A549 (cell line): ENCODE measurements around the gene PTEN. TPM values are rescaled to one million over a fixed set of nuclear protein-coding genes. Genes with fewer than 3 reads are reported as not detected.
A peak's percentile ranks its signal among the peaks of the same experiment; 100 is the strongest.

Source experiments
- ATAC-seq, 2 experiments: fragments of 200-7000 bp in 1 of 2; fragments of >200 bp in 1 of 2; cut with Nextera tagmentation in 1 of 2; cut with Tn5 transposase in 1 of 2; 3 replicates each; pipeline versions ENCODE4 v1.8.0 to v1.9.1; 2018 to 2020; ENCODE audit warnings: mild to moderate bottlenecking in 1 of 2, moderate library complexity in 1 of 2
- CTCF ChIA-PET: fragments of 300-600 bp; sonication (Branson Sonifier 250); formaldehyde crosslinking; extraction: SDS; loops from one replicate; lab custom pipeline; 2021; ENCODE audit warnings: antibody characterized with exemption, inconsistent platforms; lab: Yijun Ruan, JAX
- POLR2A ChIA-PET: fragments of 350-600 bp; formaldehyde crosslinking; extraction: SDS; loops from one replicate; lab custom pipeline; 2021; ENCODE audit warnings: antibody characterized with exemption, inconsistent platforms; lab: Yijun Ruan, JAX
- DNase-seq, 2 experiments: peaks; one replicate each; pipeline versions ENCODE4 v3.0.0 to v3.0.0-alpha.2; 2011 to 2016; ENCODE audit warnings: low read depth in 1 of 2, low spot score in 1 of 2
- FAIRE-seq: peaks from 2 replicates; lab custom pipeline; 2011; peaks lifted over from hg19 to GRCh38; lab: Jason Lieb, UNC
- H3K27ac ChIP-seq, 2 experiments: fragments of >200 bp; sonication (Bioruptor Twin); formaldehyde crosslinking; 3 replicates each; pipeline ENCODE4 v1.5.1; 2016 to 2017
- H3K4me1 ChIP-seq: fragments of >200 bp; sonication (Bioruptor Twin); formaldehyde crosslinking; 3 replicates; pipeline ENCODE4 v1.6.1; 2016
- H3K4me2 ChIP-seq: fragments of >200 bp; sonication (Bioruptor Twin); formaldehyde crosslinking; 3 replicates; pipeline ENCODE4 v1.6.1; 2016
- H3K4me3 ChIP-seq: fragments of >200 bp; sonication (Bioruptor Twin); formaldehyde crosslinking; 3 replicates; pipeline ENCODE4 v1.5.1; 2016
- H3K9me3 ChIP-seq: fragments of >200 bp; sonication (Bioruptor Twin); formaldehyde crosslinking; 3 replicates; pipeline ENCODE4 v1.6.1; 2016
- EHMT2 ChIP-seq: fragments of 200-600 bp; sonication (generic); IDR thresholded peaks from 2 replicates; pipeline ENCODE4 v1.6.1; 2016; ENCODE audit warnings: antibody characterized with exemption, low read depth, mild to moderate bottlenecking, moderate library complexity
- FOSL2 ChIP-seq, 2 experiments: fragments of 450-650 bp in 1 of 2; fragments of >200 bp in 1 of 2; sonication (Bioruptor Twin) in 1 of 2; formaldehyde crosslinking; IDR thresholded peaks; 2 replicates each; pipeline versions ENCODE4 v1.5.0 to v1.6.1; 2016 to 2020; ENCODE audit warnings: mild to moderate bottlenecking in 1 of 2, moderate library complexity in 1 of 2
- HOXB13 ChIP-seq: fragments of 250-450 bp; sonication (Bioruptor Pico); IDR thresholded peaks from 2 replicates; pipeline ENCODE4 v1.5.0; 2020; ENCODE audit warnings: low read depth, mild to moderate bottlenecking, moderate library complexity
- JUN ChIP-seq, 2 experiments: fragments of >200 bp; sonication (Bioruptor Twin); formaldehyde crosslinking; IDR thresholded peaks; 2 replicates in 1 of 2; 3 replicates in 1 of 2; pipeline ENCODE4 v1.6.1; 2016 to 2017
- MAFK ChIP-seq: fragments of 450-650 bp; IDR thresholded peaks from 2 replicates; pipeline ENCODE4 v1.6.1; 2014; ENCODE audit not compliant: partially characterized antibody
- NFE2L2 ChIP-seq: fragments of 150-350 bp; conservative IDR thresholded peaks from 2 replicates; pipeline ENCODE4 v1.6.1; 2014; ENCODE audit warnings: low read length
- NR3C1 ChIP-seq: fragments of >200 bp; sonication (Bioruptor Twin); formaldehyde crosslinking; IDR thresholded peaks from 3 replicates; pipeline ENCODE4 v1.6.1; 2017
- ZC3H11A ChIP-seq: fragments of 450-650 bp; IDR thresholded peaks from 2 replicates; pipeline ENCODE4 v1.6.1; 2014; ENCODE audit warnings: antibody characterized with exemption, mild to moderate bottlenecking
- WGBS: methylation state at CpG from one replicate; pipeline ENCODE4 v1.1.6; 2017; ENCODE audit errors: missing lambda C conversion rate; 5-methylcytosine and 5-hydroxymethylcytosine counted together
- polyA plus RNA-seq, 4 experiments: library from polyadenylated mRNA; depleted of rRNA in 3 of 4; stranded (reverse); fragments of >200 nt; fragmentation: RNase III in 1 of 4; extraction: RNeasy Plus Mini Kit Qiagen cat#74134 plus additional on column Dnase treatment in 1 of 4; gene quantifications; 2 replicates in 3 of 4; 3 replicates in 1 of 4; pipeline ENCODE4 v1.2.3, GENCODE V29; 2011 to 2017
- TF ChIP-seq, protein P1 (sequence below): fragments of 250-450 bp; sonication (Bioruptor Pico); IDR thresholded peaks from 2 replicates; pipeline ENCODE4 v1.5.0; 2021; ENCODE audit warnings: mild to moderate bottlenecking, moderate library complexity, borderline replicate concordance
- TF ChIP-seq, protein P2 (sequence below): fragments of 200-600 bp; sonication (generic); IDR thresholded peaks from 2 replicates; pipeline ENCODE4 v1.6.1; 2016; ENCODE audit warnings: antibody characterized with exemption, mild to moderate bottlenecking, moderate library complexity
- TF ChIP-seq, protein P3 (sequence below): IDR thresholded peaks from 2 replicates; pipeline ENCODE4 v1.6.1; 2012; ENCODE audit warnings: low read depth, borderline replicate concordance

Gene PTEN
- polyA plus RNA-seq, 2 of the 4 experiments (the other 2 are of a cell fraction), result 33.6 to 58.3 TPM

DNA sequence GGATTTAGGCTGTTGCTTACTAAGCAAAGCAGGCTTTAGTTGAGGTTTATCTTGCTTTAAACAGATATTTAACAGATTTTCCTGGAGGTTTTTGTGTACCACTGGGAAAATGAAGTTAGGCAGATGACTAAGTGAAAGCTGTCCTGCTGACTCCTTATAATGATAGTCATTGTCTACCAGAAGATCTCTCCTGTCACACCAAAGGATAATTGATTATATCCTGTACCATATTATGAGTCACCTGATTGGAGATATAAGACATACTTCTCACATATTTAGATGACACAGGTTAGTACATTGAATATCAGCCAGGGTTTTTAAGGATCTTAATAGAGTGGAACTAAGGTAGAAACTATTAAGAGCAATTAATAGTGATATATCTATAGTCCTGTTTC is 68.4 kb downstream of the PTEN start:
- Histone ChIP-seq H3K27ac (no peak overlapping the region), H3K9me3 (no peaks in the 10 kb centered on the region), H3K4me3 (no peak overlapping the region), H3K4me2 (peak overlapping the region; percentile 20; the same call in 2 of the 3 replicates), H3K4me1 (peaks cover 33% of the 10 kb centered on the region)
- no peak; a peak in 1 of 6 replicates for ATAC-seq
- ChIA-PET POLR2A (no interaction called here), CTCF (no interaction called here)
- FAIRE-seq, result no peak
- no peak for TF ChIP-seq FOSL2 (IDR thresholded peaks at IDR 0.05)
- peak; percentile 55; the same call in 1 of the 2 replicates for TF ChIP-seq FOSL2 (CRISPR knock-in tag; IDR thresholded peaks at IDR 0.05)
- no peak for TF ChIP-seq ZC3H11A
- no peak for DNase-seq

DNA sequence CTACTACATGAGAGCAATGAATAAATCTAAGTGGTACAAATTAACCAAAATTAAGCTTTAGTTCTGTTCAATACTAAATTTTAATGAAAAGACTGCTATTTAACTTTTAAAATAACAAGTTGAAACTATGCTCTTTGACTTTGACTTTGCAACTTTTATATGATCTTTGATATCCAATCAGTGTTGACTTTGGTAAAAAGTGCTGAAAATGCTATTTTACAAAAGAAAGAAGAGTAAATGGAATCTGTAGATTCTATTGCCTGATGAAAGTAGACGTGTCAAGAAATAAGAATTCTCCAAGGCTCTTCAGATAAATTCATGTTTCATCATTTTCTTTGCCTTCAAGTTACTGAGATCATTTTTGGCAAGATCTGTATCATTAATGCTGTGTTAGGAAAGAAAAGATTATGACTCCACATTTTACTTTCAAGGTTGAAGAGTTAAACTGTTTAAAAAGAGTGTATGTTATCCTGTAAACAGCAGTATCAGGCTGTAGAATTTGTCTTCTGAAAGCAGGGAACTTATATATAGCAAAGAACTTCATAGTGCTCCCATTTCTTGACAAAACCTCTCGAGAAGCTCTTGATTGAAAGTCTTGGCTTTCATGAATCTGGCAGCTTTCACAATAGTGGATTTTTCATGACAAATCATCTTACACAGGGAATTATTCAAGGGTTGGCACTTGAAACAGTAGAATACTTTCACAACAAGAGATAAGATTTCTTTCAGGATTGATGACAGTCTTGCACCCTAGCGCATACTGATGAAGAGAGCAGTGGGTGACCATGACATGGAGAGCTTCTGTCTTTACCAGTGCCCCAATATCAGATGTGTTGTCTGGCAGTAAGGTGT is 72.1 kb downstream of the PTEN start:
- Histone ChIP-seq H3K4me1 (peaks cover 37% of the 10 kb centered on the region), H3K4me2 (no peak overlapping the region), H3K4me3 (no peak overlapping the region), H3K27ac (no peak overlapping the region), H3K9me3 (no peaks in the 10 kb centered on the region)
- ATAC-seq (no peak), FAIRE-seq (peak; percentile 83), DNase-seq (no peak)
- WGBS, result 92% methylated on average over 3 of the region's 3 CpGs
- POLR2A ChIA-PET, result no interaction called here
- CTCF ChIA-PET, result no interaction called here
- TF ChIP-seq, protein P1, sequence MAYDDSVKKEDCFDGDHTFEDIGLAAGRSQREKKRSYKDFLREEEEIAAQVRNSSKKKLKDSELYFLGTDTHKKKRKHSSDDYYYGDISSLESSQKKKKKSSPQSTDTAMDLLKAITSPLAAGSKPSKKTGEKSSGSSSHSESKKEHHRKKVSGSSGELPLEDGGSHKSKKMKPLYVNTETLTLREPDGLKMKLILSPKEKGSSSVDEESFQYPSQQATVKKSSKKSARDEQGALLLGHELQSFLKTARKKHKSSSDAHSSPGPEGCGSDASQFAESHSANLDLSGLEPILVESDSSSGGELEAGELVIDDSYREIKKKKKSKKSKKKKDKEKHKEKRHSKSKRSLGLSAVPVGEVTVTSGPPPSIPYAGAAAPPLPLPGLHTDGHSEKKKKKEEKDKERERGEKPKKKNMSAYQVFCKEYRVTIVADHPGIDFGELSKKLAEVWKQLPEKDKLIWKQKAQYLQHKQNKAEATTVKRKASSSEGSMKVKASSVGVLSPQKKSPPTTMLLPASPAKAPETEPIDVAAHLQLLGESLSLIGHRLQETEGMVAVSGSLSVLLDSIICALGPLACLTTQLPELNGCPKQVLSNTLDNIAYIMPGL, result no peak
- peak; percentile 81 for TF ChIP-seq MAFK
- no peak for TF ChIP-seq HOXB13 (CRISPR knock-in tag)

DNA sequence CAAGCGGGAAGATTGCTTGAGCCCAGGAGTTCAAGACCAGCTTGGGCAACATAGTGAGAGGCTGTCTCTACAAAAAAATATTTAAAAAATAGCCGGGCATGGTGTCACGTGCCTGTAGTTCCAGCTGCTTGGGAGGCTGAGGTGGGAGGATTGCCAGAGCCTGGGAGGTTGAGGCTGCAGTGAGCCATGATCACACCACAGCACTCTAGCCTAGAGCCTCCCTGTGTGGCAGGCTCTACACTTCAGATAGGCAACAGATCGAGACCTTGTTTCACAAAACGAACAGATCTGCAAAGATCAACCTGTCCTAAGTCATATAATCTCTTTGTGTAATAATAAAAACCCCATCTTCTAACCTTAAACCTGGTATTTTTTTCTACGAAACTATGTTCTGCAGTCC is 76.8 kb downstream of the PTEN start:
- ATAC-seq (no peak), FAIRE-seq (no peak)
- WGBS, result 93% methylated on average over 6 of the region's 6 CpGs
- POLR2A ChIA-PET, result interaction anchor here (1.0 kb wide), 1 partner anchor 77 kb away, joined by 5 read pairs; the partner anchor contains the start of genes KLLN and PTEN
- CTCF ChIA-PET, result interaction anchor here (1.4 kb wide), 1 partner anchor 80 kb away, joined by 4 read pairs; no protein-coding TSS in a partner anchor
- Histone ChIP-seq H3K4me3 (no peak overlapping the region), H3K27ac (peak overlapping the region in 1 of 2 experiments; percentile 23; a peak in 1 of 6 replicates)
- TF ChIP-seq EHMT2 (no peak), NFE2L2 (no peak), JUN (IDR thresholded peaks at IDR 0.05) (no peak), NR3C1 (no peak)
- TF ChIP-seq, protein P2, sequence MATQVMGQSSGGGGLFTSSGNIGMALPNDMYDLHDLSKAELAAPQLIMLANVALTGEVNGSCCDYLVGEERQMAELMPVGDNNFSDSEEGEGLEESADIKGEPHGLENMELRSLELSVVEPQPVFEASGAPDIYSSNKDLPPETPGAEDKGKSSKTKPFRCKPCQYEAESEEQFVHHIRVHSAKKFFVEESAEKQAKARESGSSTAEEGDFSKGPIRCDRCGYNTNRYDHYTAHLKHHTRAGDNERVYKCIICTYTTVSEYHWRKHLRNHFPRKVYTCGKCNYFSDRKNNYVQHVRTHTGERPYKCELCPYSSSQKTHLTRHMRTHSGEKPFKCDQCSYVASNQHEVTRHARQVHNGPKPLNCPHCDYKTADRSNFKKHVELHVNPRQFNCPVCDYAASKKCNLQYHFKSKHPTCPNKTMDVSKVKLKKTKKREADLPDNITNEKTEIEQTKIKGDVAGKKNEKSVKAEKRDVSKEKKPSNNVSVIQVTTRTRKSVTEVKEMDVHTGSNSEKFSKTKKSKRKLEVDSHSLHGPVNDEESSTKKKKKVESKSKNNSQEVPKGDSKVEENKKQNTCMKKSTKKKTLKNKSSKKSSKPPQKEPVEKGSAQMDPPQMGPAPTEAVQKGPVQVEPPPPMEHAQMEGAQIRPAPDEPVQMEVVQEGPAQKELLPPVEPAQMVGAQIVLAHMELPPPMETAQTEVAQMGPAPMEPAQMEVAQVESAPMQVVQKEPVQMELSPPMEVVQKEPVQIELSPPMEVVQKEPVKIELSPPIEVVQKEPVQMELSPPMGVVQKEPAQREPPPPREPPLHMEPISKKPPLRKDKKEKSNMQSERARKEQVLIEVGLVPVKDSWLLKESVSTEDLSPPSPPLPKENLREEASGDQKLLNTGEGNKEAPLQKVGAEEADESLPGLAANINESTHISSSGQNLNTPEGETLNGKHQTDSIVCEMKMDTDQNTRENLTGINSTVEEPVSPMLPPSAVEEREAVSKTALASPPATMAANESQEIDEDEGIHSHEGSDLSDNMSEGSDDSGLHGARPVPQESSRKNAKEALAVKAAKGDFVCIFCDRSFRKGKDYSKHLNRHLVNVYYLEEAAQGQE, result no peak
- TF ChIP-seq, protein P3, sequence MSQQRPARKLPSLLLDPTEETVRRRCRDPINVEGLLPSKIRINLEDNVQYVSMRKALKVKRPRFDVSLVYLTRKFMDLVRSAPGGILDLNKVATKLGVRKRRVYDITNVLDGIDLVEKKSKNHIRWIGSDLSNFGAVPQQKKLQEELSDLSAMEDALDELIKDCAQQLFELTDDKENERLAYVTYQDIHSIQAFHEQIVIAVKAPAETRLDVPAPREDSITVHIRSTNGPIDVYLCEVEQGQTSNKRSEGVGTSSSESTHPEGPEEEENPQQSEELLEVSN, result no peak
- TF ChIP-seq, all 56 proteins: peak for 0
- H3K4me2 ChIP-seq, result no peak overlapping the region
- DNase-seq, result no peak
- H3K4me1 ChIP-seq, result peaks cover 23% of the 10 kb centered on the region
- H3K9me3 ChIP-seq, result no peaks in the 10 kb centered on the region
